NOMO-1 (cell line): ENCODE results near the gene HSH2D.

ENCODE experiments used
- DNase-seq, 2 experiments: peaks; one replicate each; lab custom pipeline; 2025; ENCODE audit not compliant: unreplicated experiment in 2 of 2; lab: John Stamatoyannopoulos, UW

HSH2D gene

GRCh38 chr19:16154557-16154956 lies 11.1 kb downstream of the HSH2D start:
- DNase-seq = no peak

- DNase-seq = no peak
These were observed 11.6 kb downstream of the HSH2D start for GRCh38 chr19:16155128-16155527.

- no peak for DNase-seq
These were observed 13.4 kb downstream of the HSH2D start for GRCh38 chr19:16156904-16157303.

- no peak for DNase-seq
These were observed 14.1 kb downstream of the HSH2D start for GRCh38 chr19:16157601-16158000.

GRCh38 chr19:16159655-16160054 lies 16.2 kb downstream of the HSH2D start:
- no peak for DNase-seq

GRCh38 chr19:16160445-16160942 lies 17.0 kb downstream of the HSH2D start:
- DNase-seq = no peak

- DNase-seq = no peak
These were observed 17.6 kb downstream of the HSH2D start for GRCh38 chr19:16160943-16161560.

- DNase-seq = no peak
These were observed 18.4 kb downstream of the HSH2D start for GRCh38 chr19:16161840-16162239.

GRCh38 chr19:16164222-16164890 lies 20.9 kb downstream of the HSH2D start:
- DNase-seq = no peak

GRCh38 chr19:16166417-16166816 lies 22.9 kb downstream of the HSH2D start:
- DNase-seq = no peak

- no peak for DNase-seq
These were observed 23.6 kb downstream of the HSH2D start for GRCh38 chr19:16167055-16167454.

- DNase-seq = peak; percentile 68 to 85
These were observed 25.1 kb downstream of the HSH2D start for GRCh38 chr19:16168465-16169081.

- DNase-seq = no peak
These were observed 26.6 kb downstream of the HSH2D start for GRCh38 chr19:16170134-16170533.

GRCh38 chr19:16175954-16176353 lies 32.5 kb downstream of the HSH2D start:
- no peak for DNase-seq

- DNase-seq = peak in 1 of 2 experiments; percentile 15
These were observed 35.4 kb downstream of the HSH2D start for GRCh38 chr19:16178866-16179265.

- DNase-seq = no peak
These were observed 37.1 kb downstream of the HSH2D start for GRCh38 chr19:16180611-16181010.

- no peak for DNase-seq
These were observed 41.2 kb downstream of the HSH2D start for GRCh38 chr19:16184665-16185122.

GRCh38 chr19:16185123-16185767 lies 41.8 kb downstream of the HSH2D start, which contains the start of gene FAM32A:
TSS of gene FAM32A (plus strand) at chr19:16185410. CDS start at chr19:16185443, 33 bp downstream.
- DNase-seq = peak; percentile 97 to 99

- DNase-seq = peak in 1 of 2 experiments; percentile 75
These were observed 42.3 kb downstream of the HSH2D start for GRCh38 chr19:16185768-16186123.

GRCh38 chr19:16188521-16188920 lies 45.0 kb downstream of the HSH2D start:
- DNase-seq = no peak

GRCh38 chr19:16190198-16190597 lies 46.7 kb downstream of the HSH2D start:
- no peak for DNase-seq
